Mesodermal cell (in vitro differentiated cells): ENCODE results near the gene ZSCAN31.
"Not testable (repeated sequence)": the region's sequence is repeated elsewhere in the genome, so short reads cannot be mapped to it uniquely, and the experiment has no call there.

Source experiments
- H3K27ac ChIP-seq: 2 replicates; pipeline ENCODE4 v1.7.0; 2013; ENCODE audit warnings: mild to moderate bottlenecking, low read depth, low read length, moderate library complexity; ENCODE audit not compliant: severe bottlenecking
- H3K36me3 ChIP-seq: 2 replicates; pipeline ENCODE4 v1.7.1; 2013; ENCODE audit warnings: mild to moderate bottlenecking, low read length, moderate library complexity; ENCODE audit not compliant: control insufficient read depth, insufficient read depth
- H3K4me1 ChIP-seq: one replicate; pipeline ENCODE4 v1.7.1; 2013; ENCODE audit warnings: mild to moderate bottlenecking, low read length; ENCODE audit not compliant: insufficient read depth, control insufficient read depth, poor library complexity, severe bottlenecking
- H3K4me3 ChIP-seq: 2 replicates; pipeline ENCODE4 v1.7.0; 2013; ENCODE audit warnings: low read length, control low read depth, mild to moderate bottlenecking; ENCODE audit not compliant: insufficient read depth, poor library complexity, severe bottlenecking; ENCODE audit errors: extremely low read depth
- H3K9me3 ChIP-seq: 2 replicates; pipeline ENCODE4 v1.7.1; 2013; ENCODE audit warnings: mild to moderate bottlenecking, low read length, moderate library complexity; ENCODE audit not compliant: control insufficient read depth
- WGBS, 2 experiments: methylation state at CpG; one replicate each; pipeline ENCODE4 v1.1.5; 2013; ENCODE audit warnings: missing lambda C conversion rate in 2 of 2; ENCODE audit not compliant: insufficient coverage in 2 of 2; 5-methylcytosine and 5-hydroxymethylcytosine counted together

The ZSCAN31 gene

DNA sequence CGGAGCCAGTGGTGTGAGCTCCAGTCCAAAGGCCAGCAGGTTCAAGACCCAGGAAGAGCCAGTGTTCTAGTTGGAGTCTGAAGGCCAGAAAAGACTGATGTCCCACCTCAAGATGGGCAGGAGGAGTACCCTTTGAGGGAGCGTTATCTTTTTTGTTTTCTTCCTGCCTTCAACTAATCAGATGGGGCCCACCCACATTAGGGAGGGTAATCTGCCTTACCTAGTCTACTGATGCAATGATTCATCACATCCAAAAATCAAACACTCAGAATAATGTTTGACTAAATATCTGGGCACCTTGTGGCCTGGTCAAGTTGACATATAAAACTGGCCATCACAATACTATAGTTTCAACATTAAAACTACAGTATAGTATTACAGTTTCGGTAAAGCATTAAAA lies 33.5 kb upstream of the ZSCAN31 start:
- Histone ChIP-seq H3K4me1 (no peaks in the 10 kb centered on the region), H3K36me3 (peaks cover 20% of the 10 kb centered on the region), H3K4me3 (no peak overlapping the region), H3K9me3 (no peaks in the 10 kb centered on the region), H3K27ac (no peak overlapping the region)
- 88 to 94% methylated on average over 2 of the region's 3 CpGs for WGBS, 2 experiments

DNA sequence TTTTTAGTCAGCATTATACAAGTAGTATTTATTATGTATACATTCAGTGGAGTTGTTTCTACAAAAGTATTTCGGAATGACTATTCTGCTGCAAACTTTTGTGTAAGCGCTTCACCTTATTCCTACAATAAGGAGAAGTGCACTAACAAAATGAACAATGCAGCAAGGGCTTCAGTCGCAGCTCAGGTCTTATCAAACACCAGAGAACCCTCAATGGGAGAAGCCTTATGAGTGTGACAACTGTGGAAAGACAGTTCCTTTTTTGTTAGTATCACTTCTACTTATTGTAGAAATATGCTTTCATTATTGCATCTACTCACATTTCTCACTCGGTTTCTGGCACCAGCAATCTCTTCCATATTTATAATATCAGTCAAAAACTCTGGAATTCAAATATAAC lies 32.6 kb upstream of the ZSCAN31 start:
- H3K9me3 ChIP-seq: no peaks in the 10 kb centered on the region
- H3K27ac ChIP-seq: no peak overlapping the region
- no peak overlapping the region for H3K4me3 ChIP-seq
- WGBS, 2 experiments: 80% methylated on average over 1 of the region's 4 CpGs; no CpG with 5 or more reads in 1 of the 2 experiments
- no peaks in the 10 kb centered on the region for H3K4me1 ChIP-seq
- peaks cover 28% of the 10 kb centered on the region for H3K36me3 ChIP-seq

DNA sequence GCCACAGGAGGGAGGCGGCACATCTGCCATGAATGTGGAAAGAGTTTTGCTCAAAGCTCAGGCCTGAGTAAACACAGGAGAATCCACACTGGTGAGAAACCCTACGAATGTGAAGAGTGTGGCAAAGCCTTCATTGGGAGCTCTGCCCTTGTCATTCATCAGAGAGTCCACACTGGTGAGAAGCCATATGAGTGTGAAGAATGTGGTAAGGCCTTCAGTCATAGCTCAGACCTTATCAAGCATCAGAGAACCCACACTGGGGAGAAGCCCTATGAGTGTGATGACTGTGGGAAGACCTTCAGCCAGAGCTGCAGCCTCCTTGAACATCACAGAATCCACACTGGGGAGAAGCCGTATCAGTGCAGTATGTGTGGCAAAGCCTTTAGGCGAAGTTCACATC lies 29.6 kb upstream of the ZSCAN31 start:
- H3K4me1 ChIP-seq, H3K27ac ChIP-seq, H3K9me3 ChIP-seq, H3K4me3 ChIP-seq: not testable (repeated sequence)
- WGBS, 2 experiments: 94 to 96% methylated on average over 4 of the region's 4 CpGs
- H3K36me3 ChIP-seq: peaks cover 51% of the 10 kb centered on the region

DNA sequence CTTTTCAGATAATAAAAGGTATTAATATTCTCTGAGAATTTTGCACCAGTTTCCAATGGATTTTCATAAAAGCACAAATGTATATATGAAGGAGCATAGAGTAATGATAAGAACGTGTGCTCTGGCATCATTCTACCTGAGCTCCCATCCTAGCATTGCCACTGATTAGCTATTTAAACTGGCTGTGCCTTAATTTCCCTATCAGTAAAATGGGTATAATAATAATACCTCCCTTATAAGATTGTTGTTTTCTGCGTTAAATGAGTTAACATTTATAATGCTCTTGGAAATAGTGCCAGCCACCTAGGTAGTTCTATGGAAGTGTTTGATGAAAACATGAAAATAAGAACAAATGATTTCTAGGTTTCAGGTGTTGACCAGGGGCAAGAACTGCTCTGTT lies 25.0 kb upstream of the ZSCAN31 start:
- Histone ChIP-seq H3K4me3 (no peak overlapping the region), H3K4me1 (peaks cover 9% of the 10 kb centered on the region), H3K36me3 (peaks cover 58% of the 10 kb centered on the region), H3K27ac (no peak overlapping the region), H3K9me3 (no peaks in the 10 kb centered on the region)
- no CpG with 5 or more reads among the region's 2 CpGs for WGBS, 2 experiments

DNA sequence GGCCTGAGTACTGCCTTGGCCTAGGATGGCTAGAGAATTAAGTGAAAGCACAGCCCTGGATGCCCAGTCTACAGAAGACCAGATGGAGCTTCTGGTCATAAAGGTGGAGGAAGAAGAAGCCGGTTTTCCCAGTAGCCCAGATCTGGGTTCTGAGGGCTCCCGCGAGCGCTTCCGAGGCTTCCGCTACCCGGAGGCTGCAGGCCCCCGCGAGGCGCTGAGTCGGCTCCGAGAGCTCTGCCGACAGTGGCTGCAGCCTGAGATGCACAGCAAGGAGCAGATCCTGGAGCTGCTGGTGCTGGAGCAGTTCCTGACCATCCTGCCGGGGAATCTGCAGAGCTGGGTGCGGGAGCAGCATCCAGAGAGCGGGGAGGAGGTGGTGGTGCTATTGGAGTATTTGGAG lies 23.6 kb upstream of the ZSCAN31 start:
- WGBS, 2 experiments: 99% methylated on average over 11 of the region's 16 CpGs; no CpG with 5 or more reads in 1 of the 2 experiments
- not testable (repeated sequence) for H3K9me3 ChIP-seq, H3K4me1 ChIP-seq, H3K4me3 ChIP-seq, H3K27ac ChIP-seq
- H3K36me3 ChIP-seq: peaks cover 44% of the 10 kb centered on the region

DNA sequence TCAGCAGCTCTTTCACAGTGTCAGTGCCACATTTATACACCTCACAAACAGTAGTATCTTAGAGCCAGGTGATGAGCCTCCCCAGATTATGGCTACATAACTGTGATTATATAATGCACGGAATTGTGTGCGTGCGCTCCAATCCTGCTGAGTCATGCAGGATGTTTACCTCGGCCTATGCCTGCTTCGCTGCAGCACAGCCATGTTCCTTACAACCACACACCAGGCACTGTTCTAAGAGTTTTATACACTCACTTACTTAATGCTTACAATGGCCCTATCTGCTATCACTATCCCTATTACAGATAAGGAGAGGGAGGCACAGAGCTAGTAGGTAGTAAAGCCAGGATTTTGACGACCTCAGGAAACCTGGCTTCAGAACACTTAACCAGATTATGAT lies 21.1 kb upstream of the ZSCAN31 start:
- H3K4me3 ChIP-seq: no peak overlapping the region
- H3K27ac ChIP-seq: no peak overlapping the region
- peaks cover 9% of the 10 kb centered on the region for H3K4me1 ChIP-seq
- 79 to 100% methylated on average over 5 to 6 of the region's 6 CpGs for WGBS, 2 experiments
- no peaks in the 10 kb centered on the region for H3K9me3 ChIP-seq
- H3K36me3 ChIP-seq: peaks cover 38% of the 10 kb centered on the region

DNA sequence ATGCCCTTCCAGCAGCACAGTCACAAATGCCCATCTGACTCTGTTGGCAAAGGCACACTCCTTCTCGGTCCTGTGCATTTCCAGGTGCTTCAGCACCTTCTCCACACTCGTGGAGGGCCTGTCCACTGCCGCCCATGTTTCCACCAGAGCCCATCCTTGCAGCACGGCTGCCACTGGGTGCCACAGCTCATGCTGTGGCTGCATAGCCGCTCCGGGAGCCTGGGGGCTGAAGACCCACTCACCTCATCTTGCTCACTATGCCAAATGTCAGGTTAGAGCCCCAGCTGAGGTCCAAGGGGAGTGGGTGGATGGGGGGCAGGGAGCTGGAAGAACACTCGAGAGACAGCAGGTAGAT lies 20.7 kb upstream of the ZSCAN31 start:
- 83 to 94% methylated on average over 5 to 6 of the region's 7 CpGs for WGBS, 2 experiments
- peaks cover 9% of the 10 kb centered on the region for H3K4me1 ChIP-seq
- no peak overlapping the region for H3K4me3 ChIP-seq
- peaks cover 34% of the 10 kb centered on the region for H3K36me3 ChIP-seq
- no peaks in the 10 kb centered on the region for H3K9me3 ChIP-seq
- H3K27ac ChIP-seq: no peak overlapping the region

DNA sequence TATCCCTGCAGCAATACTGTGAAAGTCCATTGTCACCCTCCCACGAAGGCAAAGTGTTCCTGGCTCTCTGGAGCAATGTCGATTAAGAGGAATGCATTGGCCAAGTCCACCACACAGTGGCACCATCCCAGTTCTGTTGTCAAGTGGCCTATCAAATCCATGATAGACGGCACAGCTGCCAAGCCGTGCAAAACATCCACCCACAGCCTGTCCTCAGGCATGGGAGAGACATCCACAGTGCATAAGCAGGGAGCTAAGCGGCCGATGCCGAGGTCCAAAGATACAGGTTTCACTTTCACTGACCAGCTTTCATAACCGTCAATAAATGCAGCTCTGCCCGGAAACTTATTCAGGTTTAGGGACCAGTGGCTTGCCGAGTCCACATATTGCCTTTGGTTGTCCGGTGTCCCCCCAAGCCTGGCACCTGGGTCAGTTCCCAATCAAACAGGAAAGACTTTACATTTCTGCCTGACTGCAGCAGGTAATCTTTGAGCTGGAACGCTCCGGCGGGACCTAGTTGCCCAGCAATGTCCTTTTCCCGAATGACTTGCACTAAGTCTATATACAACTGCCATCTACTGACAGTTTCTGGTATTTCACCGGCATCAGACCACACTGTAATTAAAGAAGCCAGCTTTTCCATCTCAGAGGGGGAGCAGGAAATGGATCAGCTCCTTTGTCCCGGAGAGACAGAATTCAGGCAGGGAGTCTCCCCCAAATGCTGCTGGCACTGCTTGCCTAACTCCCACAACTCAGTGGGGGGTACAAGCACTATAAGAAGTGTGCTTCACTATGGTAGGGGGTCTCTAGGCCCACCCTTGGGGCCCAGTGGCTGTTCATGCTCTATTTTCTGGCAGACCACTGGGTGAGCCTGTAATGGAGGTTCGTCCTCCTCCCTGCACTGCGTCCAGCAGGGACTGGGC lies 20.1 kb upstream of the ZSCAN31 start:
- WGBS, 2 experiments: 30 to 34% methylated on average over 18 to 19 of the region's 19 CpGs
- H3K36me3 ChIP-seq: peaks cover 28% of the 10 kb centered on the region
- H3K4me3 ChIP-seq: peak overlapping the region; percentile 20
- H3K27ac ChIP-seq: peak overlapping the region; percentile 50
- no peaks in the 10 kb centered on the region for H3K9me3 ChIP-seq
- H3K4me1 ChIP-seq: peaks cover 9% of the 10 kb centered on the region

DNA sequence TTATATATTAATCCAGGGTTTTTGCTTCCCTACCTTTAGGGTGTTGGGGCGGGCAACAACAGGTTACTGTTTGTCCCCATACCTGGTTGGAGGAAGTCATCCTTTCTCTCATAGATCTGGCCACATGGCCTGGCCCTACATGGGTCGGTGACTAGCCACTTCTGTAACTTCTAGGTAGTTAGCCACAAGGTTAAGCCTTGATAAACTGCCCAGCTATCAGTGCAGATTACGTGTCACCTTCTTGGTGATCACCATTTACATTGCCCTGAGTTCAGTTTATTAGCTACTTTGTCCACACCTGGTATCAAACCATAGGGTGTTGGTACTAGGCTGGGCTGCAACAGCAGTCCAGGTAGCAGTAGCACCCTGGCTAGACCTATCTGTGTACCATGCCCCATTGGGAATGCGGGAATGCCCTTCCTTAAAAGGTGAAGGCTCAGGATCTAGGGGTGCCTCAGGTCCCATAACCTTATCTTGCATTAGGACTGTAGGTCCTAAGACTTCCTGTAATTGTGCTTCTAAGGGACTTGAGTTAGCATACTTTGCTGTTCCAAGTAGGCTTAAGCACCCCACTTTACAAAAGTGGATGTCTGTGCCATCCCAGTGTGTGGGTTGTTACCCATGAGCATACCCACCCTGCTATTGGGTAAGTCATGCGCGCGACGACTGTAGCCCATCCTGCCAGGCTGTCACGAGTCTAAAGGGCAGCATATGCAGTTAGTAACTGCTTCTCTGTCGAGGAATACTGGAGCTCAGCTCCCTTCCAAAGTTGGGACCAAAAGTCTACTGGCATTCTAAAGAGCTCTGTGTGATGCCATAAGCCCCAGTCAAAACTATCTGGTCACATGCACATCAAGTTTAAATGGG lies 19.0 kb upstream of the ZSCAN31 start:
- Histone ChIP-seq H3K9me3 (no peaks in the 10 kb centered on the region), H3K4me1 (peaks cover 9% of the 10 kb centered on the region), H3K4me3 (no peak overlapping the region), H3K36me3 (peaks cover 21% of the 10 kb centered on the region), H3K27ac (no peak overlapping the region)
- 87 to 95% methylated on average over 7 to 10 of the region's 10 CpGs for WGBS, 2 experiments

DNA sequence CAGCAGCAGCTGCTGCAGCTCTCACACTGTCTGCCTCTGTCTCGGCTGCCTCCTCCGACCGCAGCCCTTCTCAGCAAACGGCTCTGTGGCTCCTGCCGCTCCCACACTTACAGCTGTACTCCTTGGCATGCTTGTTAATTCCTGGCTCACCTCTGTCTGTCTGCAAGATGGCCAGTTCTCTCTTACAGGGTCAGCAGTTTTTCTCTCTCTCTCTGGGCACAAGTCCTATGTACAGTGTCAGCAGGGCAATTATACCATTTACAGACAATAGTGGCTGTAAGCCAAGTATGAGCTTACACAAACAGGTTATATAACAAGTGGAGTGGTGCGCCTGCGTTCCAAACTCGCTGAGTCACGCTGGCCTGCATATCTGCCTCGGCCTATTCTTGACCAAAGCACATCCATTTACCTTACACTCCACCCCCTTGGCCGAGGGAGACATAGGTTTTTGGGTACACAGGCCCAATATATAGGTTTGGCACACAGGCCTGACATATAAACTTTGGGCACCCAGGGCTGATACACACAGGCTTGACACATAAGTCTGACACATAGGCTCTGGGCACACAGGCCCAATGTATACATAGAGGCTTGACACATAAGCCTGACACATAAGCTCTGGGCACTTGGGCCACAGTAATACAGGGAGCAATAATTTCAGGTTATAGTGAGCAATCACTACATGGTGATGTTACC lies 18.2 kb upstream of the ZSCAN31 start:
- no peaks in the 10 kb centered on the region for H3K9me3 ChIP-seq
- H3K36me3 ChIP-seq: peaks cover 16% of the 10 kb centered on the region
- H3K4me1 ChIP-seq: peaks cover 9% of the 10 kb centered on the region
- H3K27ac ChIP-seq: no peak overlapping the region
- 96 to 98% methylated on average over 8 to 9 of the region's 11 CpGs for WGBS, 2 experiments
- H3K4me3 ChIP-seq: no peak overlapping the region
